H1 (cell line): ENCODE data around the gene STK39. TPM values are rescaled to one million over a fixed set of nuclear protein-coding genes. Genes with fewer than 3 reads are reported as not detected.

Experiments
- NANOG ChIP-seq: IDR thresholded peaks from 2 replicates; pipeline ENCODE4 v1.6.1; 2011; ENCODE audit warnings: low read length, low read depth, mild to moderate bottlenecking, inconsistent platforms; ENCODE audit not compliant: insufficient read depth, poor library complexity, severe bottlenecking
- TAF1 ChIP-seq: IDR thresholded peaks from 2 replicates; pipeline ENCODE4 v1.6.1; 2011; ENCODE audit warnings: mild to moderate bottlenecking, low read depth, low read length
- polyA plus RNA-seq, 7 experiments: library from polyadenylated mRNA; depleted of rRNA in 3 of 7; stranded (reverse) in 5 of 7; unstranded in 2 of 7; fragments of >200 nt in 5 of 7; fragments of 200-250 nt in 2 of 7; gene quantifications; 1 replicate in 5 of 7; 2 replicates in 1 of 7; 4 replicates in 1 of 7; pipeline versions ENCODE4 v1.2.1 to v1.2.3, GENCODE V29; 2011 to 2013; ENCODE audit warnings: missing spikeins in 2 of 7, mixed read lengths in 2 of 7
- total RNA-seq: library from RNA; stranded (reverse); fragmentation: NEBNext Ultra II Directional; extraction: Animal tissue kit (Norgen Biotek cat#: 25700); gene quantifications from 2 replicates; pipeline ENCODE4 v1.2.1, GENCODE V29; 2021

The STK39 gene
- total and polyA plus RNA-seq, 2 of the 8 experiments (the other 6 are each of a cell fraction or from before 2014, with no cell fraction given) = 13.7 to 23.8 TPM

DNA sequence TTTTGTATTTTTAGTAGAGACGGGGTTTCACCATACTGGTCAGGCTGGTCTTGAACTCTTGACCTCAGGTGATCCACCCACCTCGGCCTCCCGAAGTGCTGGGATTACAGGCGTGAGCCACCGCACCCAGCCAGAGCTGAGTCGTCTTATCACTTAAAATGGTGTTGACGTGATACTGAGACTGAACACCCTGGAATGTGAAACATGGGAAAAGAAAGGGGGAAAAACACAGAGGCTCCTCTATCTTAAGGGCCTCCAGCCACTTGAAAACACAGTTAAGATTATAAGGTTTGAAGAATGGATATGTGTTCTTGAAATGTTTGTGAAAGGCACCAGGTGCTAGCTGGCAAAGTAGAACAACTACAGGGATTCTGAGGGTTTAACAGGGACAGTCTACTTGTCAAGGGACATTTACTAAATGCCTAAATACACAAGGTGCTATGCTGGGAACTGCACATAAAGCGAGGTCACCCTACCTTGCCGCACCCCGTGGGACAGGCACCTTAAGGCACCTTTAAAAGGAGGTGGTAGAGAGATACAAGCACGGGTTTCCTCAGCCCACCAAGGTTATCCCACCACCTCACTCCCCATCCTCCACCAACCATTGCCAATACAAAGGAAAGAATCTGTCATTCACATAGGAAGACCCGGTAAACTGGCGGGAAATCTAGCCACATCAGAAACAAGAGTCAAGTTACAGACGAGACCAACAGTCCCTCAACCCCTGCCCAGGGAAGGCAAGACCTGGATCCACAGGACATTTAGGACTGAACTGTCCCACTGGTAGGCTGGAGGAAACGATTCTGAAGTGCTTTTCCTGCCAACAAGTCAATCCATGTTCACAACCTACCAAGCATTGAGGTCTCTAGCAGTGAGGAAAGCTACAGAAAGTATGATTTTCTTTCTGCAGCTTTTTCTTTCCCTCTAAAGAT, 43.4 kb downstream of the STK39 start (continued):
- TF ChIP-seq TAF1 = 0 out of 2 replicates have a peak, but pooled peaks have one; percentile 17
- peak; percentile 18 for TF ChIP-seq NANOG
